Kidney epithelial cell (primary cell): ENCODE data around the gene SLC29A3. TPM values are rescaled to one million over a fixed set of nuclear protein-coding genes. Genes with fewer than 3 reads are reported as not detected.

Experiments
- DNase-seq: peaks from one replicate; pipeline ENCODE4 v3.0.0-alpha.2; 2010; ENCODE audit warnings: low read depth
- H3K27me3 ChIP-seq: 2 replicates; pipeline ENCODE4 v1.6.0; 2011; ENCODE audit warnings: low read length; ENCODE audit not compliant: control insufficient read depth, insufficient read depth
- H3K36me3 ChIP-seq: 2 replicates; pipeline ENCODE4 v1.5.1; 2011; ENCODE audit warnings: low read length; ENCODE audit not compliant: control insufficient read depth, insufficient read depth
- H3K4me3 ChIP-seq: 2 replicates; pipeline ENCODE4 v1.5.1; 2011; ENCODE audit warnings: low read depth, mild to moderate bottlenecking, control low read depth, low read length
- CTCF ChIP-seq: IDR thresholded peaks from 2 replicates; pipeline ENCODE4 v1.5.1; 2011; ENCODE audit warnings: mild to moderate bottlenecking, moderate library complexity, low read length, control low read depth, inconsistent platforms; ENCODE audit not compliant: insufficient read depth, poor library complexity, severe bottlenecking
- total RNA-seq: library from RNA; depleted of rRNA; stranded (reverse); fragments of >200 nt; gene quantifications from 2 replicates; pipeline ENCODE4 v1.2.3, GENCODE V29; 2015

SLC29A3 gene
- total RNA-seq, 1 donor from 2014 or later: 3.6 TPM

- peaks cover 4% of the 10 kb centered on the region for H3K27me3 ChIP-seq
- no peaks in the 10 kb centered on the region for H3K36me3 ChIP-seq
- no peak overlapping the region for H3K4me3 ChIP-seq
- DNase-seq: no peak
- TF ChIP-seq CTCF: no peak
Observed at GRCh38 chr10:71369602-71370001, 50.5 kb downstream of the SLC29A3 start.

GRCh38 chr10:71370031-71370430 lies 51.0 kb downstream of the SLC29A3 start:
- no peaks in the 10 kb centered on the region for H3K36me3 ChIP-seq
- H3K4me3 ChIP-seq: no peak overlapping the region
- DNase-seq: no peak
- no peak for TF ChIP-seq CTCF
- H3K27me3 ChIP-seq: peaks cover 4% of the 10 kb centered on the region

- no peak for TF ChIP-seq CTCF
- Histone ChIP-seq H3K4me3 (no peak overlapping the region), H3K27me3 (peaks cover 4% of the 10 kb centered on the region), H3K36me3 (no peaks in the 10 kb centered on the region)
- no peak for DNase-seq
Observed at GRCh38 chr10:71371750-71372166, 52.7 kb downstream of the SLC29A3 start.

- Histone ChIP-seq H3K27me3 (peaks cover 4% of the 10 kb centered on the region), H3K4me3 (no peak overlapping the region), H3K36me3 (no peaks in the 10 kb centered on the region)
- no peak for DNase-seq
- TF ChIP-seq CTCF: no peak
Observed at GRCh38 chr10:71372882-71373495, 53.9 kb downstream of the SLC29A3 start.

- DNase-seq: no peak
- Histone ChIP-seq H3K4me3 (no peak overlapping the region), H3K27me3 (peaks cover 4% of the 10 kb centered on the region), H3K36me3 (no peaks in the 10 kb centered on the region)
- TF ChIP-seq CTCF: no peak
Observed at GRCh38 chr10:71374481-71375233, 55.6 kb downstream of the SLC29A3 start.
